Measurements from ENCODE around the gene SUGP1.
"Not testable (repeated sequence)": the region's sequence is repeated elsewhere in the genome, so short reads cannot be mapped to it uniquely, and the experiment has no call there.

SUGP1 gene, protein sequence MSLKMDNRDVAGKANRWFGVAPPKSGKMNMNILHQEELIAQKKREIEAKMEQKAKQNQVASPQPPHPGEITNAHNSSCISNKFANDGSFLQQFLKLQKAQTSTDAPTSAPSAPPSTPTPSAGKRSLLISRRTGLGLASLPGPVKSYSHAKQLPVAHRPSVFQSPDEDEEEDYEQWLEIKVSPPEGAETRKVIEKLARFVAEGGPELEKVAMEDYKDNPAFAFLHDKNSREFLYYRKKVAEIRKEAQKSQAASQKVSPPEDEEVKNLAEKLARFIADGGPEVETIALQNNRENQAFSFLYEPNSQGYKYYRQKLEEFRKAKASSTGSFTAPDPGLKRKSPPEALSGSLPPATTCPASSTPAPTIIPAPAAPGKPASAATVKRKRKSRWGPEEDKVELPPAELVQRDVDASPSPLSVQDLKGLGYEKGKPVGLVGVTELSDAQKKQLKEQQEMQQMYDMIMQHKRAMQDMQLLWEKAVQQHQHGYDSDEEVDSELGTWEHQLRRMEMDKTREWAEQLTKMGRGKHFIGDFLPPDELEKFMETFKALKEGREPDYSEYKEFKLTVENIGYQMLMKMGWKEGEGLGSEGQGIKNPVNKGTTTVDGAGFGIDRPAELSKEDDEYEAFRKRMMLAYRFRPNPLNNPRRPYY

GRCh38 chr19:19320361-19321140, at the start of gene SUGP1, which contains the start of gene MAU2:
TSS of gene SUGP1 (minus strand) at chr19:19320509. CDS start at chr19:19320496, 13 bp downstream.
TSS of gene MAU2 (plus strand) at chr19:19320829. CDS start at chr19:19320860, 31 bp downstream.
- Mint-ChIP-seq H3K4me1 (peaks cover 48% of the 10 kb centered on the region), H3K27ac (peak within 1 kb of the TSS; percentile 99)
- CTCF ChIA-PET, result no interaction called here

DNA sequence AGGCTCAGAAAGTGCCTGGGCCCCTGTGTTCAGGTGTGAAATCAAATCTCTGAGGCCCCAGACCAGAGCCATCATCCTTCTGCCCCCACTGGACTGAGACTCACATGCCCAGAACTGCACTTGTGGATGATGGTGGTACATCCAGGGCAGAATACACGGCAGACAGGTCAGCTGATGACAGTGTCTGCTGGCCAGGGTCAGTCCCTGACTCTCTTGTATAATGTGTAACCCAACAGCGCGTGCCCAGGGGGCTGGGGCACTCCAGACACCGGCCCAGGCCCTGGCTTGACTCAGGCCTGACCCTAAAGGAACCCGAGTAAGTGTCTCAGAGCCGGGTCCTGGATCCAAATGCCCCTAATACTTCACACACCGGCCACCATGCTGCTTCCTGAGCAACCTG, 47.8 kb upstream of the SUGP1 start:
- no peaks in the 10 kb centered on the region for H3K27me3 Mint-ChIP-seq
- no peak for DNase-seq
- no peaks in the 10 kb centered on the region for H3K9me3 Mint-ChIP-seq
- CTCF ChIA-PET, result interaction anchor here (1.7 to 9.4 kb wide), 2 partner anchors 12 to 121 kb away, joined by 4 to 89 read pairs; no protein-coding TSS in a partner anchor
- no peak overlapping the region for H3K4me3 Mint-ChIP-seq
- H3K27ac Mint-ChIP-seq, result no peak overlapping the region
- peaks cover 26% of the 10 kb centered on the region for H3K4me1 Mint-ChIP-seq
- H3K36me3 Mint-ChIP-seq, result peaks cover 2% of the 10 kb centered on the region

More at GRCh38 chr19:19320361-19321140, at the start of gene SUGP1, which contains the start of gene MAU2:
- DNase-seq, result peak; percentile 94
- Mint-ChIP-seq H3K36me3 (peaks cover 26% of the 10 kb centered on the region), H3K27me3 (no peaks in the 10 kb centered on the region), H3K4me3 (peak within 1 kb of the TSS; percentile 95), H3K9me3 (no peaks in the 10 kb centered on the region)

DNA sequence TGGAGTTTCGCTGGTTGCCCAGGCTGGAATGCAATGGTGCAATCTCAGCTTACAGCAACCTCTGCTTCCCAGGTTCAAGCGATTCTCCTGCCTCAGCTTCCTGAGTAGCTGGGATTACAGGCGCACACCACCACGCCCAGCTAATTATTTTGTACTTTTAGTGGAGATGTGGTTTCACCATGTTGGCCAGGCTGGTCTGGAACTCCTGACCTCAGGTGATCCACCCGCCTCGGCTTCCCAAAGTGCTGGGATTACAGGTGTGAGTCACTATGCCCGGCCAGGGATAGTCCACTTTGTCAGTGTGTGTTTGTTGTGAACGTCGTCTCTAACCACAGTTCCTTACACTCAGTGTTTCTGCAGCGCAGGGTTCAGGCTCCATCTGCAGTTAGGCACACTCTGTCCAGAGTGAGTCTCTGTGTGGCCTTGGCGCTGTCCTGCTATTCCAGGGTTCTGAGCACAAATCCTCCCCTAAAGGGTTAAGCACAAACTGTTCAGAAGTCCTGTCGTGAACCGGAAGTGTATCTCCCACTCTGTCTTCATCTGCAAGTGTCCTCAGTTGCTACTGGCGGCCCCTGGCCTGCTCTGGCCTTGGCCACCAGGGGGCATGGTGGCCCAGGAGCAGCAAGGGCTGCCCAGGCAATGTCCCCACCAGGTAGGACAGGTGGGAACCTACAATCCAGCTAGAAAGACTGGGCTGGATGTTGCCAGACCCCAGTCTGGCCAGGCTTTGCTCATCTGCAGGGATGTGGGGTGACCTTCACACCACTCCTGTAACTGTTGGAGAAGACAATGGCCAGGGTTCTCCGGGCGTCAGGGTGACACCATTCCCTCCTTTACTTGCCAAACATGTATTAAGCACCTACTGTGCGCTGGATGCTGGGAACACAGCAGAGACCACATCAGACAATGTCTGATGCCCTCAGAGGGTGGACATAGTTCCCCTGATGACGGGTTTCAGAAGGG, 46.4 kb upstream of the SUGP1 start:
- peak overlapping the region; percentile 25 for H3K4me3 Mint-ChIP-seq
- CTCF ChIA-PET, result interaction anchor here (0.8 to 9.4 kb wide), 5 partner anchors 8 to 221 kb away, joined by 3 to 89 read pairs (median 4); partner anchors contain the start of gene GATAD2A
- DNase-seq, result peak; percentile 79
- H3K27me3 Mint-ChIP-seq, result no peaks in the 10 kb centered on the region
- H3K9me3 Mint-ChIP-seq, result no peaks in the 10 kb centered on the region
- H3K4me1 Mint-ChIP-seq, result peaks cover 22% of the 10 kb centered on the region
- H3K27ac Mint-ChIP-seq, result peak overlapping the region; percentile 64
- peaks cover 2% of the 10 kb centered on the region for H3K36me3 Mint-ChIP-seq

- DNase-seq, result no peak
- CTCF ChIA-PET, result interaction anchor here (0.8 to 9.4 kb wide), 4 partner anchors 10 to 127 kb away, joined by 3 to 89 read pairs (median 6); no protein-coding TSS in a partner anchor
- no peaks in the 10 kb centered on the region for H3K9me3 Mint-ChIP-seq
- H3K4me1 Mint-ChIP-seq, result peaks cover 49% of the 10 kb centered on the region
- no peak overlapping the region for H3K4me3 Mint-ChIP-seq
- peak overlapping the region; percentile 64 for H3K27ac Mint-ChIP-seq
- H3K36me3 Mint-ChIP-seq, result peaks cover 7% of the 10 kb centered on the region
- H3K27me3 Mint-ChIP-seq, result no peaks in the 10 kb centered on the region
Observed at GRCh38 chr19:19362075-19362474, 41.8 kb upstream of the SUGP1 start.

DNA sequence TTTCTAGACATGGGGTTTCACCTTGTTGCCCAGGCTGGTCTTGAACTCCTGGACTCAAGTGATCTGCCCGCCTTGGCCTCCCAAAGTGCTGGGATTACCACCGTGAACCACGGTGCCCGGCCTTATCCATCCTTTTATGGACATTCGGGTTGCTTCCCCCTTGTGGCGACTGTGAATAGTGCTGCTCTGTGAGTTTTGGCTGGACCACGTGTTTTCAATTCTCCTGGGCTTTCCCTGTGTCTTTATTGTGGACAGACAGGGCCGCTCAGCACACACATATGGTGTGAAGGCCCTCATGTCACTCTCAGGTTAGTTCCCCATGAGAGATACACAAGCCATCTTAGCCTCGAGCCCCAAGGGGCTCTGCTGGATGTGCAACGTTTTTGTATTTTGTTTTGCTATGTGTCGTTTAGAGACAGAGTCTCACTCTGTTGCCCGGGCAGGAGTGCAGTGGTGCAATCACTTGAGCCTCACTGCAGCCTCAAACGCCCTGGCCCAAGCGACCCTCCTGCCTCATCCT, 40.8 kb upstream of the SUGP1 start:
- peak; percentile 84 for DNase-seq
- Mint-ChIP-seq H3K4me3 (no peak overlapping the region), H3K9me3 (no peaks in the 10 kb centered on the region), H3K27me3 (no peaks in the 10 kb centered on the region), H3K4me1 (peaks cover 42% of the 10 kb centered on the region), H3K36me3 (peaks cover 7% of the 10 kb centered on the region), H3K27ac (peak overlapping the region; percentile 81)
- CTCF ChIA-PET, result interaction anchor here (0.6 to 9.4 kb wide), 4 partner anchors 9 to 152 kb away, joined by 3 to 89 read pairs (median 6); no protein-coding TSS in a partner anchor

DNA sequence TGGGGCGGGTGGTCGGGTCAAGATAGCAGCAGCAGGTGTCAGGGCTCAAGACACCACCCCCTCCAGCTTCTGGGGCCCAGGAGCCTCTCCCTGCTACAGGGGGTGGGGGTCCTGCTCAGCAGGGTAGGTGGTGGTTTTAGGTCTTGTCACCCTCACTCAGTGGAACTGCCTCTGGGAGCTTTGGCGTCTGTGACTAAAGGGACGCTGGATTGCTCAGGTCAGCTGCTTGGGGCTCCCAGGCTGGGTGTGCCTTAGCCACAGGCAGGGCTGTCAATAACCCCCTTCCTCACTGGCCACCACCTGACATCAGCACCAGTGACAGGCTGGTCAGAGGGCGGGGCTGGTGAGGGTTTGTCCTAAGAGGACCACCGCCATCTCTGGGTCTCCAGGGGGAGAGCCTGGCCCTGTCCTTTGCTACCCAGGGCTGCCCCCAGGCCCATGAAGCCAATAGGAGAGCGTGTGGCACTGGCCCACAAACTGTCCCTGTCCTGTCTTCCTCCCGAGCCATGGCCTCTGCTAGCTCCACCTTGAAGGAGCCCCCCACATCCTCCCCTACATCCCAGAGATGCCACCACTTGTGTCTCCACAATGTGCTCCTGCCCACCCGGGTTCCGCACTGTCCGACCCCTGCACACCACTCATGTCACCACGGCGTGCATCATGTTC, 36.7 kb upstream of the SUGP1 start:
- no peaks in the 10 kb centered on the region for H3K27me3 Mint-ChIP-seq
- CTCF ChIA-PET, result interaction anchor here (0.7 kb wide), 1 partner anchor 8 kb away, joined by 3 read pairs; no protein-coding TSS in a partner anchor
- H3K27ac Mint-ChIP-seq, result peak overlapping the region; percentile 74
- no peak overlapping the region for H3K4me3 Mint-ChIP-seq
- peaks cover 21% of the 10 kb centered on the region for H3K36me3 Mint-ChIP-seq
- DNase-seq, result no peak
- no peaks in the 10 kb centered on the region for H3K9me3 Mint-ChIP-seq
- peaks cover 32% of the 10 kb centered on the region for H3K4me1 Mint-ChIP-seq

DNA sequence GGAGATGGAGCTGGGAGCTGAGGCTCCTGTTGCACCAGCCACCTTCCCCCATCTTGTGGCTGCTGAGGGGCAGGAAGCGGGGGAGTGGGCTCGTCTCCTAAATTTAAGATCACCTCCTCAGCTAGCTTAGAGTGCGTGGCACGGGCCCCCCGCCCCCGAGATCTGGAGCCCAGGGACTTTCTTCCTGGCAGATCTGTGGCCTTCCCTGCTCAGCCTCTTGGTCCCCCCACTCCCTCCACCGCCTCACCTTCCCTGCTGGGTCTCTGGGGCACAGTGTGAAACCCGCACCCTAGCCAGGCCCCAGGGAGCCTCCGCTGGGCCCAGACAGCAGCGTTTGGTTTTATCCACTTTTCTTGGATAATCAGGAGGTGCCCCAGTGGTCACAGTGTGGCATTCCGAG, 36.2 kb upstream of the SUGP1 start:
- no peaks in the 10 kb centered on the region for H3K9me3 Mint-ChIP-seq
- peaks cover 24% of the 10 kb centered on the region for H3K36me3 Mint-ChIP-seq
- DNase-seq, result no peak
- H3K4me1 Mint-ChIP-seq, result peaks cover 27% of the 10 kb centered on the region
- CTCF ChIA-PET, result interaction anchor here (0.7 kb wide), 1 partner anchor 9 kb away, joined by 3 read pairs; no protein-coding TSS in a partner anchor
- H3K4me3 Mint-ChIP-seq, result no peak overlapping the region
- H3K27me3 Mint-ChIP-seq, result no peaks in the 10 kb centered on the region
- no peak overlapping the region for H3K27ac Mint-ChIP-seq

GRCh38 chr19:19355606-19356139, 35.4 kb upstream of the SUGP1 start:
- DNase-seq, result no peak
- Mint-ChIP-seq H3K36me3 (peaks cover 24% of the 10 kb centered on the region), H3K27ac (no peak overlapping the region), H3K4me1 (peaks cover 20% of the 10 kb centered on the region), H3K4me3 (no peak overlapping the region), H3K27me3 (no peaks in the 10 kb centered on the region), H3K9me3 (no peaks in the 10 kb centered on the region)
- CTCF ChIA-PET, result no interaction called here

DNA sequence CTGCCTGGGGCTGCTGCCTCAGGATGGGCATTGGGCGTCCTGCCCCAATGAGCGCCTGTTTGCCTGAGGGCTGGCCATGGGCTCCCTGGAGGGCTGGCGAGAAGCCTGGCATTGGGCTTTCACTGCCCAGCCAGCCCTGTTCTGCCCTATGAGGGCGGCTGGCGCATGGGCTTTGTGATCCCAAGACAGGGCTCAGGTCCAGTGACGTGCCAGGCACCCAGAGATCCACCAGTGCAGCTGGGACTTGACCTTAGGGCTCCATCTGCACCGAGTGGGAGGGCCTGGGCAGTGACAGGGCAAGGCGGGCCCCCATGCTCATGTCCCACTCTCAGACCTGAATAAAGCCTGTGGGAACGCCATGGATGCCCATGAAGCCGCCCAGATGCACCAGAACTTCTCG, 34.6 kb upstream of the SUGP1 start:
- H3K27ac Mint-ChIP-seq, result no peak overlapping the region
- no peaks in the 10 kb centered on the region for H3K27me3 Mint-ChIP-seq
- DNase-seq, result no peak
- H3K4me1 Mint-ChIP-seq, result peaks cover 15% of the 10 kb centered on the region
- no peaks in the 10 kb centered on the region for H3K9me3 Mint-ChIP-seq
- peaks cover 25% of the 10 kb centered on the region for H3K36me3 Mint-ChIP-seq
- H3K4me3 Mint-ChIP-seq, result no peak overlapping the region
- CTCF ChIA-PET, result no interaction called here

DNA sequence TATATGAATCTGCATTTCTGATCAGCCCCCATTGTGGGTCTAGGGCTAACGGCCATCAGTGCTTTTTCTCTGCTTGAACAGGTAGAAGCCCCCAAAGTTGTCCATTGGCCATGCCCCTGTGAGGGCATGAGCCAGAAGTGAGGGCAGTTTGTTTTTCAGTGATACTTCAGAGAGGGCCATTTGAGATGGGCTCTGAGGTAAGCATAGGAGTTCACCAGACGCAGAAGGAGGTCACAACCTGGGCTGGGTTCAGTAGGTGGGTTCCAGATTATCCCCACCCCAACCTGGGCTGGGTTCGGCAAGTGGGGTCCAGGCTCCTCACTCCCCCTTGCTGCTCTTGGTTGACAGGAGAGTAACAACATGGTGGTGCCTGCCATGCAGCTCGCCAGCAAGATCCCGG, 33.7 kb upstream of the SUGP1 start:
- peaks cover 31% of the 10 kb centered on the region for H3K36me3 Mint-ChIP-seq

GRCh38 chr19:19352823-19353222, 32.5 kb upstream of the SUGP1 start:
- no peak for DNase-seq
- CTCF ChIA-PET, result no interaction called here
- no peak overlapping the region for H3K4me3 Mint-ChIP-seq
- no peaks in the 10 kb centered on the region for H3K27me3 Mint-ChIP-seq
- H3K27ac Mint-ChIP-seq, result no peak overlapping the region
- H3K4me1 Mint-ChIP-seq, result peaks cover 2% of the 10 kb centered on the region
- peaks cover 31% of the 10 kb centered on the region for H3K36me3 Mint-ChIP-seq
- H3K9me3 Mint-ChIP-seq, result no peaks in the 10 kb centered on the region

More for the DNA sequence above, 33.7 kb upstream of the SUGP1 start:
- Mint-ChIP-seq H3K27me3 (no peaks in the 10 kb centered on the region), H3K4me1 (peaks cover 14% of the 10 kb centered on the region), H3K27ac (no peak overlapping the region), H3K4me3 (no peak overlapping the region), H3K9me3 (no peaks in the 10 kb centered on the region)
- no peak for DNase-seq
- CTCF ChIA-PET, result no interaction called here

- H3K9me3 Mint-ChIP-seq, H3K4me3 Mint-ChIP-seq, DNase-seq, H3K4me1 Mint-ChIP-seq, H3K27me3 Mint-ChIP-seq, H3K27ac Mint-ChIP-seq: not testable (repeated sequence)
- CTCF ChIA-PET, result interaction anchor here (0.7 kb wide), 1 partner anchor 117 kb away, joined by 3 read pairs; no protein-coding TSS in a partner anchor
- H3K36me3 Mint-ChIP-seq, result peaks cover 42% of the 10 kb centered on the region
Observed at GRCh38 chr19:19350756-19351155, 30.4 kb upstream of the SUGP1 start.

Data from activated naive CD4-positive, alpha-beta T cell treated with anti-CD3 and anti-CD28 coated beads, Interleukin-2, amount 10 ng/mL, durations not matched to agents 7 days and 5 days (primary cell).